ENCODE data around the gene CIP2A.
"Not testable (repeated sequence)": the region's sequence is repeated elsewhere in the genome, so short reads cannot be mapped to it uniquely, and the experiment has no call there.

The CIP2A gene
- total RNA-seq, result 7.1 to 35.1 (median 15.3) reads per million in 17 experiments

- DNase-seq, result peak; percentile 87 to 93 (median 93)
Observed at GRCh38 chr3:108589081-108589997, at the start of gene CIP2A, which contains the start of gene DZIP3. Gene CIP2A (minus strand): TSS chr3:108589438. CDS start chr3:108589375, 63 bp downstream. Gene DZIP3 (plus strand): TSS chr3:108589722. CDS start chr3:108605407, 15,685 bp downstream.

GRCh38 chr3:108629974-108630373, 40.7 kb upstream of the CIP2A start:
- DNase-seq, result no peak

- DNase-seq, result no peak
Observed at GRCh38 chr3:108623504-108623903, 34.3 kb upstream of the CIP2A start.

- no peak for DNase-seq
Observed at GRCh38 chr3:108620250-108620649, 31.0 kb upstream of the CIP2A start.

- not testable (repeated sequence) for DNase-seq
Observed at GRCh38 chr3:108616090-108616489, 26.9 kb upstream of the CIP2A start.

GRCh38 chr3:108610651-108611050, 21.4 kb upstream of the CIP2A start:
- no peak for DNase-seq

- no peak for DNase-seq
Observed at GRCh38 chr3:108608750-108609149, 19.5 kb upstream of the CIP2A start.

GRCh38 chr3:108605491-108605890, 16.3 kb upstream of the CIP2A start:
- no peak for DNase-seq

- DNase-seq, result no peak
Observed at GRCh38 chr3:108605028-108605427, 15.8 kb upstream of the CIP2A start.

GRCh38 chr3:108603691-108604090, 14.5 kb upstream of the CIP2A start:
- DNase-seq, result no peak

GRCh38 chr3:108602935-108603294, 13.7 kb upstream of the CIP2A start:
- DNase-seq, result no peak

- no peak for DNase-seq
Observed at GRCh38 chr3:108602249-108602934, 13.2 kb upstream of the CIP2A start.

GRCh38 chr3:108599677-108600409, 10.6 kb upstream of the CIP2A start:
- no peak for DNase-seq

GRCh38 chr3:108598375-108598774, 9.1 kb upstream of the CIP2A start:
- DNase-seq, result no peak

GRCh38 chr3:108595321-108595720, 6.1 kb upstream of the CIP2A start:
- no peak for DNase-seq

- DNase-seq, result peak in 2 of 4 experiments; percentile 8 to 24
Observed at GRCh38 chr3:108590460-108590859, 1.2 kb upstream of the CIP2A start.

- DNase-seq, result no peak
Observed at GRCh38 chr3:108589998-108590323, 723 bp upstream of the CIP2A start.

GRCh38 chr3:108588601-108589000, 637 bp downstream of the CIP2A start:
- peak; percentile 7 to 76 (median 38) for DNase-seq

- DNase-seq, result no peak
Observed at GRCh38 chr3:108578064-108578463, 11.2 kb downstream of the CIP2A start.

- no peak for DNase-seq
Observed at GRCh38 chr3:108569336-108569735, 19.9 kb downstream of the CIP2A start.

- no peak for DNase-seq
Observed at GRCh38 chr3:108566599-108566998, 22.6 kb downstream of the CIP2A start.

GRCh38 chr3:108565506-108565905, 23.7 kb downstream of the CIP2A start:
- no peak for DNase-seq

GRCh38 chr3:108564564-108564963, 24.7 kb downstream of the CIP2A start:
- no peak for DNase-seq

Measured in suppressor macrophage (primary cell).